ENCODE measurements around the gene BCAS3.

Gene BCAS3

DNA sequence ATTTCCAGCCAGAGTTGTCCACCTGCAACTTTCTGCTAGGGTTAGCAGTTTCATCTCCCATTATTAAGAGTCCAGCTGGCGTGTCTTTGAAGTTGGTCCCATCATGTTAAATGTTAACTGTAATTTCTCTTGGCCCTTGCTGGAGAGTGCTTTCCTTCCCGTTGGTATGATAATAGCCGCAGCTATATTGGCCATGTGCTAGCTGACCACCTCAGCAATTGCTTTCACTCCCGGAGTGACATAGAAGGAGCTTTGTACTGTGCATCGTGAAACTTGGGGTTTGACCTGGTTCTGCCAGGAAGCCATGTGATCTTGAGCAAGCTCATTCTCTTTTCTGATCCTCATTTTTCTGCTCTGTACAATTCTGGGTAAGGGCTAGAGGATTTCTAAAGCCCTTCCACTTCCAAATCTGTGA lies 641.0 kb downstream of the BCAS3 start:
- DNase-seq (ENCODE audit: low spot score): no peak

DNA sequence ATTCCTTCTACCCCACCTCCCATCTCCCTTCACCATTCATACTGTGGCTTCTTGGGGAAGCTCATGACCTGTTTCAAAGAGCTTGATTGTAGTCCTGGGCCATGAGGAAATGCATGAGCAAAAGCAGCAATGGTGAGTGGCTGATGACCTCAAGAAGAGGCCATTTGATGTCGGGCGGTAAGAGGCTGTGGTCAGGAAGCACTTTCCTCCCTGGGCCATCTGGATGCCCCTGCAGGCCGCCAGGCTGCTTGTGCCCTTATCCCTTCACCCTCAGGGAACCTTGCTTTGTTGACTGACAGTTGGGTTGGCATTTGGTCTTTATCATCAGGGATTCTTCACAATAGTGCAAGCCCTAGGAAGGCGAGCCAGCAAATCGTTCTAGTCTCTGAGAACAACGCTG lies 643.7 kb downstream of the BCAS3 start:
- no peak for DNase-seq (ENCODE audit: low spot score)

DNA sequence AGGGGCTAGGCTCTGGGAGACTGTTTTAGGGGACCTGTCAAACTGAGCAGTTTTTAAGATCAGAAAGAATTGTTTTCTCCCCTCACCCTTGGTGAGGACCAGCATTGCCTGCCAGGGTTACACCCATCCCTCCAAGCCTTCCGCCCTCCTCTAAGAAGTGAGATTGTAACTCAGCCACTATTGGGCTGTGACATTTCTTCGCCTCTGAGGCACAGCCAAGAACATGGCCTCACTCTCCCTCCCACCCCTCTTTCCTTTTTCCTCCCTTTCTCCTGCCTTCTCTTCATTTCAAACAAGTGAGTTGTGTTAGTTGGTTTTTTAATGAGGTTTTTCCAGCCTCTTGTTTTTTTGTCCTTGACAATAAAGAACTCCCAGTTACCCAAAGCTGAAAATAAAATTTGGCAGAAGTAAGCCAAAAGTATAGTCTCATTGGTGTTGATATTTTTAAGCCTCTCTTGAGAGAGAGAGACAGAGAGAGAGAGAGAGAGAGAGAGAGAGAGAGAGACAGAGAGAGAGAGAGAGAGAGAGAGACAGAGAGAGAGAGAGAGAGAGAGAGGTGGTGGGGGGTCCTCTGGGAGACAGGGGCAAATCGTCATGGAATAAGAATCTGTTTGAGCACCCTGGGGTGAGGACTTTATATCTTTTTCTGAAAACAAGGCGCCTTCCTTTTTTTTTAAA lies 644.8 kb downstream of the BCAS3 start:
- DNase-seq (ENCODE audit: low spot score): no peak

DNA sequence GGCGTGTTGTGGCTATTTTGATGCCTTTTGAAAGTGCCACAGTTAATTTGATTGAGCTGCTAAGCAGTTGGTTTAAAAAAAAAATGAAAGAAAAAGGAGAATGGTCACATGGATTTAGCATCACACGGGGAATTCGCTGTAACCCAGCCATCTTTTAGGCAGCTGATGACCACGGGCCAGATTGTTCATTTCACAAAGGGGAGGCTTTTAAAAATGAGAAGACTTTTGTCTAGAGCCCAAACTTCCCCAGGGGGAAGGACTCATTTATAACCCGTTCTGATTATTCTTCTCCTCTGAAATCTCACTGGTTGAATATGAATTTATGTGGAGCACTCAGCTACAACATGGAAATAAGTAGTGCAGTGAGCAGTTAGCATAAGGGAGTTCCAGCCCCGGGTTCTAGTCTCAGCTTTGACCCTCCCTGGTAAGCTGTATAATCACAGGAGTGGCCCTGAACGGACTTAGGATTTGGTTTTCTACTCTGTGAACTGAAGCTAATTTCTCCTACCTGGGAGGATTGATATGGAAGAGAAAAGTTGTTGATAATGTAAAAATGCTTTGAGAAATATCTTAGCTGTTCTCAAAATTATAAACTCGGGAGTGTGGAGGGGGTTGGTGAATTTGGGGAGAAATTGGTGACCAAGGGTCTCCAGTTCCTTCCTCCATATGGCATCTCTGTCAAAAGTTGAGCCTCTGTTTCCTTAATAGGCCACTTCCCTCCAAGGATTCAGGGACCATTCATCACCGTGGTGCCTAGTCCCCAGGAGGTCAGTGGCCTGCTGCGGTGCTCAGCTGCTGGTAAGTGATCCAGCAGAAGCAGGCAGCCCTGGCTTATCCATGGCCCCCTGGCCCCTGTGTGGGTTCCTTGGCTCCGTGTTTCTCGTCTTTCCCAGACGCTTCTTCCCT lies 645.6 kb downstream of the BCAS3 start:
- no peak for DNase-seq (ENCODE audit: low spot score)

DNA sequence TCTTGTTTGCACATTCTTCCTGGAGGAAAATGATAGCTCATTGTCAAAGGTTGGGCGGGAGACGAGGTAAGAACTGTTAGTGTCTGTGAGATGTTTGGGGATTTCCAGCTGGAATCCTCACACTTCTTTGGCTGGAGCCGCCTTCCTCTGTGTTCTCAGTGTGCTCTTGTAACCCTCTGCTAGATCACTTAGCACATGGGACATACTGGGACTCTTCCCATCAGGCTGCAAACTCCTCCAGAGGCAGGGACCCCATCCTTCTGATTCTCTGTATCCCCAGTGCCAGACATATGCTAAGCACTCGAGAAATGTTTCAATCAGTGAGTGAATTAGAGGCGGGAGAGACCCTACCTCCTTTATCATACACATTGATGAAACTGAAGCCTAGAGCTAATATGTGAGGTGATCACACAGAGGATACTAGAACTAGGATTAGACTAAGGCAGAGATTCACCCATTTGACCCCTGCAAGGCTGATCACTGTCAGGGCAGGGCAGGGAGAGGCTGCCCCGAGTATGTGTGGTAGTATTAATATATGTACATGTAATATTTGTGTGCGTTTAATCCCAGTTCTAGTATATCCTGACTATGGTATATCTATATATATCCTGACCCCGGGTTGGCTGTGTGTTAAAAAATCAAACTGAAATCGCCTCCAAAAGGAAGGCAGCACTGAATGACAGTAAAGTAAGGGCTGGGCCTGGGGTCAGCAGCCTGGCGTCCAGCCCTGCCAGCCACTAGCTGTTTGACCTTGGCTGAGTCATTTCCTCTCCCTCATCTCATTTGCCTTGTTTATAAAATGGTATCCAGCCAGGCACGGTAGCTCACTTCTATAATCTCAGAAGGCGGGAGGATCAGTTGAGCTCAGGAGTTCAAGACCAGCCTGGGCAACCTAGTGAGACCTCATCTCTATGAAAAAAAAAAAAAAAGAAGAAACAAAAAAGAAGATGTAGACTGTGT lies 646.5 kb downstream of the BCAS3 start:
- DNase-seq (ENCODE audit: low spot score): no peak

DNA sequence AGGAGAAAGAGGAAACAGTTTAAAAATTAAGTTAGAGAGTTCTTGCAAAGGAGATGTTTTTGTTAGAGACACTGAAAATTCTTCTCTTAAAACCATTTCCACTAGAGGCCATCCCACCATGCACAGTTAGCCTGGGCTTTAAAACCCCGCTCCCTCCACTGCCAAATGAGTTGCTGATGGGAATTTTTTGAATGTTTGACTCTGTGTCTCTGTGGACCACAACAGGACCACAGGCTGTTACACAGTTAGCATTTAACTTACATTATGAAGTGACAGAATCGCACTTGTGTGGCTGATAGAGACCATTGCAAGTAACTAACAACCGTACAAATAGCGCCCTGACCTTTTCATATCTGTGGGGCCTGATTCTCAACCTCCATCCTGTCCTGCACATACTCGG lies 647.3 kb downstream of the BCAS3 start:
- no peak for DNase-seq (ENCODE audit: low spot score)

DNA sequence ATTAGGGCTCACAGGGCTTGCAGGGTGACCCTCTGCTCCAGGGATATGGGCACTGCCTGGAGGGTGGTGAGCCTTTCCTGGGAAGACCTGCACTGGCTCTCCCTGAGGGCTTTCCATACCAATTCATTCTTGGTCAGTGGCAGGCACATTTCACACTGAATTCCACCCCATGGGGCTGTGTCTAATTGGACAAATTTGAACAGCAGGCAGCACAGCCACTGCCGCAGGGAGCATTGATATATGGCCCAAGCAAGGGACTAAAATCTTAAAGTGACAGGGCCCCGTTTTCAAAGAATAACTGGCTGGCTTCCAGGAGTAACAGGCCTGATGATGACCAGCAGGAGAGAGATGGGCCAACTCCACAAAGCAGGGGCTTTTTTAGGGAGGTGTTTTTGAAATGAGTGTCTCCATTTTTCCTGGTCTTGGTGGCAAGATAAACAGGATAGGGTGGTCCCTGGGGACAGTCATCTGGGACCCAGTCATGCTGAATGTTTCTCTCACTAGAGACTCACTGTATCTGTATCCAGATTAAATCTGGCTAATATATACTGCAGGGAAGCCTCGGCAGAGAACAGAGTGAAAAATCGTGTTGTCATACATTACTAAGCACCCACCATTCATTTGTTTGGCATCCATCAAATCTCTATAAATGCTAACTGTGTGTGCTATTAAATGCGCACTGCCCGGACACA lies 647.9 kb downstream of the BCAS3 start:
- no peak for DNase-seq (ENCODE audit: low spot score)

DNA sequence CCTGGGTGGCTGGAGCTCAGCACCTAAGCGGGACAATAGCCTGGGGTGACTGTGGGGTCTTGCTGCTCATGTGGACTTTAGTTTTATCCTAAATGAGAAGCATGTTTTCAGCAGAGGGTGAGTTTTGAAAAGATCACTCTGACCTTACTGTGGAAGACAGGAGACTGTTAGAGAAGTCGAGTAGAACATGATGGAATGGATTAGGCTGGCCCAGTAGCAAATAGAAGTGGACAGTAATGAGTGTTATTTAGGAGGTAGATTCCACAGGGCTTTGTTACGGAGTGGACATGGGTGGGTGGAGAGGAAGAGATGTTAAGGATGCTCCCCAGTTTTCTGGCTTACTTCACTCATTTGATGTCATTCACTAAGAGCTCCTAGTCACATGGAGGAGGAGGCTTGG lies 648.7 kb downstream of the BCAS3 start:
- no peak for DNase-seq (ENCODE audit: low spot score)

DNA sequence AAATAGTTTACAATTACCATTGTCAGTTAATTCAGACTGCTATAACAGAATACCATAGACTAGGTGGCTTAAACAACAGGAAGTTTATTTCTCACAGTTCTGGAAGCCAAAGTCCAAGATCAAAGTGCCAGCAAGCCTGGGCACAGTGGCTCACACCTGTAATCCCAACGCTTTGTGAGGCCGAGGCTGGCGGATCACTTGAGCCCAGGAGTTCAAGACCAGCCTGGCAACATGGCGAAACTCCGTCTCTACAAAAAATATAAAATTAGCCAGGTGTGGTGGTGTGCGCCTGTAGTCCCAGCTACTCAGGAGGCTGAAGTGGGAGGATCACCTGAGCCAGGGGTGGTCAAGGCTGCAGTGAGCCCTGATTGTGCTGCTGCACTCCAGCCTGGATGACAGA lies 650.7 kb downstream of the BCAS3 start:
- no peak for DNase-seq (ENCODE audit: low spot score)

DNA sequence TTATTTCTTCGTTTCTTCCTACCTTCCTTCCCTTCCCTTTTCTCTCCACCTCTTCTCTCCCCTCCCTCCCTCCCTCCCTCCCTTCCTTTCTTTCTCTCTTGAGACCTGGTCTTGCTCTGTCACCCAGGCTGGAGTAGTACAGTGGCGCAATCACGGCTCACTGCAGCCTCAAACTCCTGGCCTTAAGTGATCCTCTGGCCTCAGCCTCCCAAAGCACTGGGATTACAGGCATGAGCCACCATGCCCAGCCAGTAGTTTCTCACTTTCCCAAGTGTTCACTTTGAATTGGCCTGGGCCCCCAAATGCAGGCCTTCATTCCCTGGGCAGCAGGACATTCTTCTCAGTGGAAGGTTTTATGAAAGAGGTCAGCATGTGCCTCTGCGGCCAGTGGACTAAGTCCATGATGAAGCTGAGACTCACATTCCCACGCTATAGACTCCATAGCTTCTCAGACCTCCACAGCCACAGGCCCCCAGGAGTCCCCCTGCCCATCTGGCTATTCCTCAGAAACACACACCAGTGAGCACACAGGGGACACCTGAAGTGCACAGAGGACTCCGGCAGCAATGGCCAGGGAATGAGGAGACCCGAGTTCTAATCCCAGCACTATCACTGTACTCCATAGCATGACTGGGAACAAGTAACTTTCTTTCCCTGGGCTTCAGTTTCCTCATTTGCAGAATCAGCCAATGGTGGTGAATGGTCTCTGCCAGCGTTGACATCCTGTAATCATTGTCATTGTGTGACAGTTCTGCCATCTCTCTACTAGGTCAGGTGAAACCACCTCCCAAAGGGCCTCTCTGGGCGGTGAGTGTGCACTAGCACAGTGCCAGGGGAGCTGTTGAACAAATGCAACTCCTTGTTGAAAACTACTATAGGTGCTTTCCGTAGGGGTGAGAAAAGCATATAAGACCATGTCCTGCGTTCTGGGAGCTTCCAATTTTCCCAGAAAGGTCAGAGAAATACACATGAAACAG lies 652.8 kb downstream of the BCAS3 start:
- DNase-seq (ENCODE audit: low spot score): no peak

DNA sequence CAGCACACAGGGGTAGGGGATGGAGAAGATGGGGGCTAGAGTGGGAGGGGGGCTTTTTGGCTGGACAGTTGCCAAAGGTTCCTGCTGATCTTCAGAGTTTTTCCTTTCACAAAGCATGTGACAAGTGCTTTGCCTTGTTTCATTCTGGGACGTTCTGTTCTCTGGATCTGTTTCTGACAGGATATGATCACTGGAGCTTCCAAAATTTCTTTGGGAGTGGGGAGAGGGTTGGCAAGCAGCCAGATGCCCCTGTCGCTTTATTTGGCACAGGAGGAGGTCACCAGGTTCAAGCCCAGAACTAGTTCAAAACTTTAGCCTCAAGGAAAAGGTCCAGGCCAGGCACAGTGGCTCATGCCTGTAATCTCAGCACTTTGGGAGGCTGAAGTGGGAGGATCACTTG lies 653.5 kb downstream of the BCAS3 start:
- DNase-seq (ENCODE audit: low spot score): no peak

DNA sequence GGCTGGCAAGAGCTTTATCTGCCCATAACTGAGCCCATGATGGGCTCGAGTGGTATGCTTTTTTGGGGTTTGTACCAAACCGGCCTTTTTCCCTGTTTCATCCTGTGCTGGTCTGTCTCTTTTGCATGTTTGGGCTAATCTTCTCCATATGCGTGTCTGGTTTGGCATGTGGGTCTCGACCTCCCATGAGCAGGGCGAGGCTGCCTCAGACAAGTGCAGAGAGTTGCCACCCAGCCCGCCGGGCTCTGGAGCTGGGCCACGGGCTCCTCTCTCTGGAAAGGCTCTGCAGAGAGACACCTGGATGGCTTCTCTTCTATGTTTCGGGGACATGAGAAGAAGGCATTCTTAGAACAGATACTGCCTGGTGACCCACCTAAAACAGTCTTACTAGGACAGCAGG lies 654.2 kb downstream of the BCAS3 start:
- no peak for DNase-seq (ENCODE audit: low spot score)

DNA sequence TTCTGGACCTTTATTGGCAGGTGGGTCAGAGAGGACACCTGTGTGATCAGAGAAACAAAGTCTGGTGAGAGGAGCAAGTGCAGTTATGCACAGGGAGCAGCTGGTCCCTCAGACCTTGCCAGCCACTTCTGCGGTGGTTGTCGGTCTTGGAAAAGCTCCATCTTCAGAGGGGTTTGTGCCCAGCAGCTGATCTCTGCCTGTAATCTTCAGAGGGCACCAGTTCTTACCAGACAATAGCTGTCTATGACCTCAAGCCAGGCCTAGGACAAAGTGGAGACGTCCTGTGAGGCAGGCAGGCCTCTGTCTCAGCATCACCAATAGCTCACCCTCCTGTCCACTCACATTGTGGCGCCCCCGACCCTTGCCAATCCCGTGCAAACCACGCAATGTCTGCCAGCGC lies 655.5 kb downstream of the BCAS3 start:
- DNase-seq (ENCODE audit: low spot score): no peak

DNA sequence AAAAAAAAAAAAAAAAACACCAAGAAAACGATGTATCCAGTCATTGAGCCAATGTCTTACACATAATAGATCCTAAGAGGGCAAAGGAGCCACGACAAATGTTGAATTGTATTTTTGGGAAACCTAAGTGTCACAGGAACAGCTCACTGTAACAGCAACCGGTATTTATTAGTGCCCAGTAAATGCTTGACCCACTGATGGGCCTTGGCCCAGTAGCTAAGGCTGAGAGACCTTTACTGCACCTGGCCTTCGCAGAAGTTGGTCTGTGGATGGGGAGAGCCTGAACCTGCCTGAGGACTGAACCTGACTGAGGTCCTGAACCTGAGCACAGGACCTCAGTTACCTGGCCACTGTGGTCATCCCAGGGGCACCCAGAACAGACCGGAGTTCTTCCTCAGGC lies 657.0 kb downstream of the BCAS3 start:
- DNase-seq (ENCODE audit: low spot score): no peak

DNA sequence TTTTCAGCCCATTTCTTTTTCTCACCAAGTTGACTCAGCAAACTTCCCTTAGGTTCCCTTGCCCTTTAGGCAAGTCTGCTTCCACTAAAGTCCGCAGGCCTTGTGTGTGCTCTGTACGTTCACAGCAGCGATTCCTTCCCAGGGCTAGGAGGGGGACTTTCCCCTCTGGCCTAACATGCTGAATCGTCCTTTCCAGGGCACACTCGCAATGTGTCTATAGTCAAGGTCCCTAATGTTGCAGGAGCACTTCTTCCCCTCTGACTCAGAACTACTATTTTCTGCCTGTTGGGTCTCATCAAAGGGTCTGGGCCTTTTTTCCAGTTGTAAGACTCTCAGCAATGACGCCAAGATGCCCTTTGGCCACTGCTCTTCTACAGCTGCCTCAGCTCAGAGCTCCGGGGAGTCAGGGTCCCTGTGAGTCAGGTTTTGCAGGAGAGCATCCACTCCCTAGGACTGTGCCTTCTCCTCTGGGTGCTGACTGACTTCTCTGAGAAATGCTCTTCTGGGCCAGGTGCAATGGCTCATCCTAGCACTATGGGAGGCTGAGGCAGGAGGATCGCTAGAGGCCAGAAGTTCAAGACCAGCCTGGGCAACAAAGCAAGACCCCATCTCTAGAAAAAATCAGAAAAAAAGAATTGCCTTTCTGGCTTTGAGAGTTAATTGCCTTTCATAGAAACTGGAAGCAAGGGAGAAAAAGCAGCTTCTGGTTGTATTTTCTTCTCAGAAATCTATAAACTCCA lies 657.6 kb downstream of the BCAS3 start:
- DNase-seq (ENCODE audit: low spot score): no peak

DNA sequence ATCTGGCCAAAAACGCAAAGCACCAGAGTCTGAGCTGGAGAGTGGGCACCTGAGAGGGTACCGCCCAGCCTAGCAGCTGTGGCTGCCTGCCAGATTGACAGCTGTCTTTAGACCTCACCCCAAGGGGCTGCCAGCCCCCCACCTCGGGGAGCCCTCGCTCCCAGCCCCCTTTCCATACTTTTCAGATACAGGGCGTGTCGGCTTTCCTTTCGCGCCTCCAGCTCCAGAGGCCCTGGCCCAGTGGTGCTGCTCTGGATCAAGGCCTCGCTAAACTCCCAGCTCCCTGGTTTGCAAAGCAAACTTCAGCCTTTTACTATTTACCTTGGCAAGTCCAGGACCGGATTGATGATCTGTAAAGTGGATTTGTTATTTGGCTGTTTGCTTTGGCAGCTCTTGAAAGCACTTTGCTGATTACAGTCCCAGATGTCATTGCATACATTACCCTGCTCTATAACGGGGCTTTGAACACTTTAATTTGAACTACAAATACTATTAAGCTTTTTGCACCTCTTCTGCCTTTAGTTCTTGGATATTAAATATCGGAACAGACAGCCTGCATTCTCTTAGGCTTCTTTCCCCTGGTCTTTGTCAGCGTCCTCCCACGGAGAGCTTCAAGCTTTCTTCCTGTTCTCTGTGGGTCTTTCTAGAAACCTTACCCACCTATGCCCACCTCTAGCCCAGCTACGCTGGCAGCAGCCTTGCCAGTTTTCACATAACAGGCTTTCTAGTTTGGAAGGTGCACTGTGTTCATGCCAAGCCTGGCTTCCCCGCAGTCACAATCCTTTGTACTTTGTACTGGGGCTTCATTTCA lies 658.4 kb downstream of the BCAS3 start:
- DNase-seq (ENCODE audit: low spot score): no peak

DNA sequence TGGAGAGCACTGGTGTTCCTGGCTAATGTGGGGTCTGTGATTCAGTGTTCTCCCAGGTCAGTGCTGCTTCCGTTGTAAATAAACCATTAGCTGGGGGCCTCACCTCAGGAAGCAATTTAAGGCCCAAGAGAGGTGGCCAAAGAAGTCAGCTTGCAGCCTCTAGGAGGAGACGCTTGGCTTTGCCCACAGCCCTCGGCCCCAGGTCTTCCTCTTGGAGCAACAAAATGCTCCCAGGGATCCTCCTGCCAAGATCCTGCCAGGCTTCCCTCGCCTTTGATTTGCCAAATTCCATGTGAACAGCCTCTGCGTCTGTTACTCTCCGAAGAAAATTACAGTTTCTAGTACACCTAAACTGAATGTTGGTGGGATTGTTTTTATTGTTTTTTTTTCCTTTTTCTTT lies 659.6 kb downstream of the BCAS3 start:
- no peak for DNase-seq (ENCODE audit: low spot score)

DNA sequence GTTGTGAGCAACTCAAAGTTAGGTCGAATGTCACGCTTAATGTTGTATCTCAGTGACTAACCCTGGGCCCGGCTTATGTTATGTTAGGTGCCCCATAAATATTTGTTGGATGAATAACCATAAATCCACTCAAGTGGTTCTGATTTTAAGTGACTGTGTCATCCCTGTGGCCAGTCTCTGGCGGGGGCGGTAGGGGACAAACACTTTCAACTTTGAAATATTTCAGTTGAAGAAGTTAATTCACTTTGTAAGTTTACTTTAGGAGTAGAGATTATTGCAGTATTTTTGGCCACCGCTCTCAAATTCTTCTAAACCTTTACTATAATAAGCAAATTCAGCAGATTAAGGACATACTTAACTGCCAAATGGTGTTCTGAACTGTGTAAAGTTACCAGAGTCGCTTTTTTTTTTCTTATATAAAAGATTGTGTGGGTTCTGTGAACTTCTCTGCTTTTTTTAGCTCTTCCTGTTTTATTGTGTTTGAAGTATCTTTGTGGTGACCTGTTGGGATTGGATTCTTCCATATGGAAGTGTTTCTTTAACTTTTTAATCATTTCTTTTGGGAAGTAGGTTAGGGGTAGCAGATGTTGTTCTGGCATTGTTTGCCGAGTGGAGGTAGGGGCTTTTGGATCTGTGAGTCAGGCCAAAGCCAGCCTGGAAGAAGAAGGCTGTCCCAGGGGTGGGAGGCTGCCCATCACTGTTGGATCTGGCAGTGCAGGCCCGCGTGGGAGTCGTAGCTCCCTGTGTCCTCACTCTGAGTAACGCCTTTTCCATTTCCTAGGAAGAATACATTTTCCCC lies 660.5 kb downstream of the BCAS3 start:
- DNase-seq (ENCODE audit: low spot score): no peak
